NCI-H524 (cell line): ENCODE results near the gene RANBP3.

Source experiments
- DNase-seq, 2 experiments: peaks; one replicate each; lab custom pipeline; 2025; lab: John Stamatoyannopoulos, UW

RANBP3 gene

GRCh38 chr19:5950741-5951140 lies 27.2 kb downstream of the RANBP3 start:
- no peak for DNase-seq

GRCh38 chr19:5949792-5950305 lies 28.1 kb downstream of the RANBP3 start:
- DNase-seq = peak; percentile 51 to 83

GRCh38 chr19:5948752-5949564 lies 29.0 kb downstream of the RANBP3 start:
- DNase-seq = no peak

- no peak for DNase-seq
Observed at GRCh38 chr19:5947435-5947834, 30.5 kb downstream of the RANBP3 start.

GRCh38 chr19:5943623-5944022 lies 34.3 kb downstream of the RANBP3 start:
- no peak for DNase-seq

- DNase-seq = no peak
Observed at GRCh38 chr19:5943045-5943444, 34.9 kb downstream of the RANBP3 start.

GRCh38 chr19:5941673-5942072 lies 36.3 kb downstream of the RANBP3 start:
- no peak for DNase-seq

- DNase-seq = no peak
Observed at GRCh38 chr19:5940260-5941208, 37.4 kb downstream of the RANBP3 start.

- no peak for DNase-seq
Observed at GRCh38 chr19:5937550-5937949, 40.4 kb downstream of the RANBP3 start.

- DNase-seq = no peak
Observed at GRCh38 chr19:5936292-5936592, 41.7 kb downstream of the RANBP3 start.

GRCh38 chr19:5935473-5936291 lies 42.3 kb downstream of the RANBP3 start:
- DNase-seq = peak; percentile 45 to 62

GRCh38 chr19:5934774-5935472 lies 43.0 kb downstream of the RANBP3 start:
- DNase-seq = peak; percentile 24 to 63

GRCh38 chr19:5934069-5934401 lies 43.9 kb downstream of the RANBP3 start:
- DNase-seq = no peak

GRCh38 chr19:5933391-5934068 lies 44.4 kb downstream of the RANBP3 start:
- DNase-seq = no peak

GRCh38 chr19:5932609-5933262 lies 45.2 kb downstream of the RANBP3 start:
- DNase-seq = no peak

- no peak for DNase-seq
Observed at GRCh38 chr19:5932146-5932545, 45.8 kb downstream of the RANBP3 start.

- DNase-seq = no peak
Observed at GRCh38 chr19:5931251-5931650, 46.7 kb downstream of the RANBP3 start.

GRCh38 chr19:5929625-5930024 lies 48.3 kb downstream of the RANBP3 start:
- DNase-seq = no peak

- no peak for DNase-seq
Observed at GRCh38 chr19:5929179-5929578, 48.8 kb downstream of the RANBP3 start.

GRCh38 chr19:5927441-5927821 lies 50.5 kb downstream of the RANBP3 start:
- DNase-seq = no peak
